Measurements from ENCODE around the gene CORO2B. TPM values are rescaled to one million over a fixed set of nuclear protein-coding genes. Genes with fewer than 3 reads are reported as not detected.

Gene CORO2B
- total RNA-seq, 2 experiments from 2014 or later, result 0.09 to 0.11 TPM

GRCh38 chr15:68764090-68764489 is 185.3 kb downstream of the CORO2B start:
- no peak overlapping the region for H3K27ac Mint-ChIP-seq
- no peaks in the 10 kb centered on the region for H3K36me3 Mint-ChIP-seq (ENCODE audit: low read depth)
- intact Hi-C loops (cut with DNase I, micrococcal nuclease), result no loop called here
- H3K9me3 Mint-ChIP-seq (ENCODE audit: low read depth), result no peaks in the 10 kb centered on the region
- ChIA-PET POLR2A (no interaction called here), CTCF (interaction anchor here (1.5 kb wide), 1 partner anchor 143 kb away, joined by 3 read pairs; no protein-coding TSS in a partner anchor)
- H3K4me3 Mint-ChIP-seq, result no peak overlapping the region
- DNase-seq (no peak), ATAC-seq (no peak)
- peaks cover 10% of the 10 kb centered on the region for H3K27me3 Mint-ChIP-seq
- peaks cover 4% of the 10 kb centered on the region for H3K4me1 Mint-ChIP-seq

- DNase-seq, result no peak
- H3K9me3 Mint-ChIP-seq (ENCODE audit: low read depth), result no peaks in the 10 kb centered on the region
- ChIA-PET CTCF (interaction anchor here (0.9 kb wide), 1 partner anchor 9 kb away, joined by 3 read pairs; no protein-coding TSS in a partner anchor), POLR2A (no interaction called here)
- no peak overlapping the region for H3K4me3 Mint-ChIP-seq
- intact Hi-C loops (cut with DNase I, micrococcal nuclease), result no loop called here
- H3K27me3 Mint-ChIP-seq, result peaks cover 8% of the 10 kb centered on the region
- no peak for ATAC-seq
- peaks cover 4% of the 10 kb centered on the region for H3K4me1 Mint-ChIP-seq
- H3K36me3 Mint-ChIP-seq (ENCODE audit: low read depth), result no peaks in the 10 kb centered on the region
- H3K27ac Mint-ChIP-seq, result no peak overlapping the region
These were observed 187.0 kb downstream of the CORO2B start for GRCh38 chr15:68765602-68766368.

- POLR2A ChIA-PET, result no interaction called here
- peaks cover 6% of the 10 kb centered on the region for H3K27me3 Mint-ChIP-seq
- CTCF ChIA-PET, result no interaction called here
- DNase-seq (no peak), ATAC-seq (no peak)
- no peaks in the 10 kb centered on the region for H3K36me3 Mint-ChIP-seq (ENCODE audit: low read depth)
- peaks cover 4% of the 10 kb centered on the region for H3K4me1 Mint-ChIP-seq
- no peak overlapping the region for H3K4me3 Mint-ChIP-seq
- intact Hi-C loops (cut with DNase I, micrococcal nuclease), result no loop called here
- H3K9me3 Mint-ChIP-seq (ENCODE audit: low read depth), result no peaks in the 10 kb centered on the region
- no peak overlapping the region for H3K27ac Mint-ChIP-seq
These were observed 189.0 kb downstream of the CORO2B start for GRCh38 chr15:68767833-68768232.

- ChIA-PET CTCF (interaction anchor here (1.1 kb wide), 1 partner anchor 106 kb away, joined by 5 read pairs; no protein-coding TSS in a partner anchor), POLR2A (no interaction called here)
- no peak overlapping the region for H3K27ac Mint-ChIP-seq
- H3K36me3 Mint-ChIP-seq (ENCODE audit: low read depth), result no peaks in the 10 kb centered on the region
- ATAC-seq, result peak; percentile 33
- intact Hi-C loops (cut with DNase I, micrococcal nuclease), result no loop called here
- no peaks in the 10 kb centered on the region for H3K9me3 Mint-ChIP-seq (ENCODE audit: low read depth)
- peaks cover 4% of the 10 kb centered on the region for H3K4me1 Mint-ChIP-seq
- peaks cover 6% of the 10 kb centered on the region for H3K27me3 Mint-ChIP-seq
- DNase-seq, result no peak
- no peak overlapping the region for H3K4me3 Mint-ChIP-seq
These were observed 189.5 kb downstream of the CORO2B start for GRCh38 chr15:68768321-68768720.

- CTCF ChIA-PET, result no interaction called here
- Mint-ChIP-seq H3K9me3 (ENCODE audit: low read depth) (peaks cover 5% of the 10 kb centered on the region), H3K4me1 (peaks cover 4% of the 10 kb centered on the region), H3K4me3 (no peak overlapping the region), H3K27me3 (peaks cover 4% of the 10 kb centered on the region), H3K27ac (no peak overlapping the region), H3K36me3 (ENCODE audit: low read depth) (no peaks in the 10 kb centered on the region)
- intact Hi-C loops (cut with DNase I, micrococcal nuclease), result no loop called here
- ATAC-seq (no peak), DNase-seq (no peak)
- POLR2A ChIA-PET, result no interaction called here
These were observed 190.9 kb downstream of the CORO2B start for GRCh38 chr15:68769702-68770101.

- DNase-seq (no peak), ATAC-seq (no peak)
- Mint-ChIP-seq H3K27ac (no peak overlapping the region), H3K36me3 (ENCODE audit: low read depth) (no peaks in the 10 kb centered on the region), H3K4me1 (peaks cover 4% of the 10 kb centered on the region), H3K27me3 (peaks cover 4% of the 10 kb centered on the region), H3K9me3 (ENCODE audit: low read depth) (peaks cover 5% of the 10 kb centered on the region), H3K4me3 (no peak overlapping the region)
- CTCF ChIA-PET, result interaction anchor here (0.7 kb wide), 1 partner anchor 275 kb away, joined by 3 read pairs; no protein-coding TSS in a partner anchor
- intact Hi-C loops (cut with DNase I, micrococcal nuclease), result no loop called here
- POLR2A ChIA-PET, result no interaction called here
These were observed 191.4 kb downstream of the CORO2B start for GRCh38 chr15:68770216-68770615.

- ATAC-seq (no peak), DNase-seq (no peak)
- H3K27me3 Mint-ChIP-seq, result peaks cover 4% of the 10 kb centered on the region
- H3K9me3 Mint-ChIP-seq (ENCODE audit: low read depth), result peaks cover 5% of the 10 kb centered on the region
- POLR2A ChIA-PET, result no interaction called here
- H3K36me3 Mint-ChIP-seq (ENCODE audit: low read depth), result peaks cover 2% of the 10 kb centered on the region
- no peak overlapping the region for H3K4me3 Mint-ChIP-seq
- CTCF ChIA-PET, result interaction anchor here (1.2 kb wide), 1 partner anchor 104 kb away, joined by 3 read pairs; no protein-coding TSS in a partner anchor
- no peak overlapping the region for H3K27ac Mint-ChIP-seq
- H3K4me1 Mint-ChIP-seq, result peaks cover 4% of the 10 kb centered on the region
- intact Hi-C loops (cut with DNase I, micrococcal nuclease), result no loop called here
These were observed 194.2 kb downstream of the CORO2B start for GRCh38 chr15:68773036-68773435.

GRCh38 chr15:68774120-68774519 is 195.3 kb downstream of the CORO2B start:
- H3K4me3 Mint-ChIP-seq, result no peak overlapping the region
- ChIA-PET CTCF (no interaction called here), POLR2A (no interaction called here)
- no peaks in the 10 kb centered on the region for H3K4me1 Mint-ChIP-seq
- H3K36me3 Mint-ChIP-seq (ENCODE audit: low read depth), result peaks cover 10% of the 10 kb centered on the region
- intact Hi-C loops (cut with DNase I, micrococcal nuclease), result no loop called here
- H3K9me3 Mint-ChIP-seq (ENCODE audit: low read depth), result peaks cover 5% of the 10 kb centered on the region
- ATAC-seq (peak; percentile 38), DNase-seq (no peak)
- peaks cover 2% of the 10 kb centered on the region for H3K27me3 Mint-ChIP-seq
- no peak overlapping the region for H3K27ac Mint-ChIP-seq

- ChIA-PET CTCF (no interaction called here), POLR2A (no interaction called here)
- ATAC-seq (no peak), DNase-seq (no peak)
- H3K4me3 Mint-ChIP-seq, result no peak overlapping the region
- intact Hi-C loops (cut with DNase I, micrococcal nuclease), result no loop called here
- peaks cover 15% of the 10 kb centered on the region for H3K36me3 Mint-ChIP-seq (ENCODE audit: low read depth)
- peaks cover 5% of the 10 kb centered on the region for H3K9me3 Mint-ChIP-seq (ENCODE audit: low read depth)
- H3K4me1 Mint-ChIP-seq, result no peaks in the 10 kb centered on the region
- no peak overlapping the region for H3K27ac Mint-ChIP-seq
- no peaks in the 10 kb centered on the region for H3K27me3 Mint-ChIP-seq
These were observed 195.9 kb downstream of the CORO2B start for GRCh38 chr15:68774521-68775235.

- ChIA-PET POLR2A (no interaction called here), CTCF (no interaction called here)
- intact Hi-C loops (cut with DNase I, micrococcal nuclease), result no loop called here
- no peak for ATAC-seq
- Mint-ChIP-seq H3K27me3 (no peaks in the 10 kb centered on the region), H3K9me3 (ENCODE audit: low read depth) (peaks cover 5% of the 10 kb centered on the region), H3K4me3 (no peak overlapping the region), H3K36me3 (ENCODE audit: low read depth) (peaks cover 18% of the 10 kb centered on the region), H3K27ac (no peak overlapping the region), H3K4me1 (no peaks in the 10 kb centered on the region)
- no peak for DNase-seq
These were observed 196.4 kb downstream of the CORO2B start for GRCh38 chr15:68775236-68775577.

- ChIA-PET CTCF (interaction anchor here (0.7 kb wide), 2 partner anchors 53 to 100 kb away, joined by 3 read pairs; no protein-coding TSS in a partner anchor), POLR2A (no interaction called here)
- intact Hi-C loops (cut with DNase I, micrococcal nuclease), result no loop called here
- Mint-ChIP-seq H3K36me3 (ENCODE audit: low read depth) (peaks cover 20% of the 10 kb centered on the region), H3K27me3 (no peaks in the 10 kb centered on the region), H3K27ac (no peak overlapping the region), H3K4me3 (no peak overlapping the region), H3K9me3 (ENCODE audit: low read depth) (peaks cover 5% of the 10 kb centered on the region), H3K4me1 (no peaks in the 10 kb centered on the region)
- DNase-seq (no peak), ATAC-seq (no peak)
These were observed 197.1 kb downstream of the CORO2B start for GRCh38 chr15:68775671-68776476.

All from activated CD4-positive, alpha-beta T cell treated with anti-CD3 and anti-CD28 coated beads for 36 hours (primary cell).